GM10266 (cell line): ENCODE results near the gene PVALEF.

ENCODE experiments used
- DNase-seq: peaks from one replicate; pipeline ENCODE4 v3.0.0; 2012; ENCODE audit errors: extremely low spot score
- TF ChIP-seq, protein P1 (sequence below): IDR thresholded peaks from 2 replicates; pipeline ENCODE4 v1.5.1; 2012; ENCODE audit warnings: mild to moderate bottlenecking, low read depth; ENCODE audit not compliant: control insufficient read depth, insufficient read depth; ENCODE audit errors: missing control alignments

PVALEF gene

DNA sequence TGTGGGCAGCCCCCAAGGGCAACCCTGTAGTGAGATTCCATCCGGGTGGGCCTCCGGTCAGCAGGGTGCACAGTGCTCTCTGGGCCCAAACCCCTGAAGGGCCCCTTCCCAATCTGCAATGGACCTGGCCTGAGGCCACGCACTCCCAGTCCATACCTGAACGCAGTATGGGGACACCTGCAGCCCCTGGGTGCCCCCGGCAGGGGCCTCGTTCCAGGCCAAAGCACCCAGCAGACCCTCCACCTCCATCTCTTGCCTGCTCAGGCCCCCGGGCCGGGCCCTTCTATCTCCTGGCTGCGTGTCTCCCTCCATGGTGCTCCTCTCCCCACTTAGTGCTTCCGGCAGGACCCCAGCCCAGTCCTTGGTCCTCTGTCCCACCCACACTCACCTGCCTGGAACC is 18.0 kb downstream of the PVALEF start:
- TF ChIP-seq, protein P1, sequence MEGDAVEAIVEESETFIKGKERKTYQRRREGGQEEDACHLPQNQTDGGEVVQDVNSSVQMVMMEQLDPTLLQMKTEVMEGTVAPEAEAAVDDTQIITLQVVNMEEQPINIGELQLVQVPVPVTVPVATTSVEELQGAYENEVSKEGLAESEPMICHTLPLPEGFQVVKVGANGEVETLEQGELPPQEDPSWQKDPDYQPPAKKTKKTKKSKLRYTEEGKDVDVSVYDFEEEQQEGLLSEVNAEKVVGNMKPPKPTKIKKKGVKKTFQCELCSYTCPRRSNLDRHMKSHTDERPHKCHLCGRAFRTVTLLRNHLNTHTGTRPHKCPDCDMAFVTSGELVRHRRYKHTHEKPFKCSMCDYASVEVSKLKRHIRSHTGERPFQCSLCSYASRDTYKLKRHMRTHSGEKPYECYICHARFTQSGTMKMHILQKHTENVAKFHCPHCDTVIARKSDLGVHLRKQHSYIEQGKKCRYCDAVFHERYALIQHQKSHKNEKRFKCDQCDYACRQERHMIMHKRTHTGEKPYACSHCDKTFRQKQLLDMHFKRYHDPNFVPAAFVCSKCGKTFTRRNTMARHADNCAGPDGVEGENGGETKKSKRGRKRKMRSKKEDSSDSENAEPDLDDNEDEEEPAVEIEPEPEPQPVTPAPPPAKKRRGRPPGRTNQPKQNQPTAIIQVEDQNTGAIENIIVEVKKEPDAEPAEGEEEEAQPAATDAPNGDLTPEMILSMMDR: no peak
- no peak for DNase-seq

DNA sequence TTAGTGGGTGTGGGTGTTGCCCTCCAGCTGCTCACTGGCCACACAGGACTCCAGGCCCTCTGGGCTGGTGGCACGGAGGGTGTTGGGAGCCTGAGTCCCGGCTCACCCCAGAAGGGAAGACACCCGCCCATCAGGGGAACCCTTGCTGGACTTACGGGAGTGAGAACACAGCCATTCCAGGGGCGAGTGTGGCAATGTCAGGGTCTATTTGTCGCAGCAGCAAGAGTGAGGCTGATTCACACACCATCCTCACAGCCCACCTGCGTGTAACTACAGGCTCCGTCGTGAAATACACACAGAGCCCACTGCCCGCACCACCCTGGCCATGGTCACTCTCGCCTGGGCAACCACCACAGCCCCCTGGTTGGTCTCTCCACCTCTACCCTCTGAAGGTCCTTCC is 18.5 kb downstream of the PVALEF start:
- no peak for DNase-seq
- TF ChIP-seq, protein P1: no peak

DNA sequence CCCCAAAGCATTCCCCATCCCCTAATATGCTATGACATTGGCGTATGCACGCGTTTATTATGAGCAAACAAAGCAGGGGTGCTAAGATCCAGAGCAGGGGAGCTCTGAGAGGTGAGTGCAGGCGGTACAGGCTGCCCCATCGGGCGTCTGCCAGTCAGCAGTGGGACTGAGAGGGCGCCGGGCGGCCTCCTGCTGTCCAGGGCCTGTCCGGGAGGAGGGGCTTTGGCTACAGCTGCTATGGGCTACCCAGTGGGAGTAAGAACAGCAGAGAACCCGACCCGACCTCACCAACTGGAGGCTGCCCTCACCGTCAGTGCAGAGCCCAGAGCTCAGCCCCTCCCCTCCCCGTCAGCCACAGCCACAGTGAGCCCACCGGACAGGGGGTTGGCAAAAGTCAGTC is 19.2 kb downstream of the PVALEF start:
- DNase-seq: no peak
- TF ChIP-seq, protein P1: no peak

DNA sequence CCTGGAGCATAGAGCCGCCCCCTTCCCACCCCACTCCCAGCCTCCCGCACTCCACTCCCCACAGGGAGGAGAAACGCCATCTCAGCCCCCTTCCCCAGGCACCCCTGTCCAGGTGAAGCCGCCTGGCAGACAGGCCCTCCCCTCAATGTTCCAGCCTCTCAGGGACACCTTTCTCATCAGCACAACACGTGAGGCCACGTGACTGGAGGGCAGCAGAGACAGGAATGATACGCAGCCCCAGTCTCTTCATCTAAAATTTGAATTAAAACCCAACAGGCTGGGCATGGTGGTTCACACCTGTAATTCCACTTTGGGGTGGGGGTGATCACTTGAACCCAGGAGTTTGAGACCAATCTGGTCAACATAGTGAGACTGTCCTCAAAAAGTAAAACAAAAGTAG is 20.9 kb downstream of the PVALEF start:
- no peak for DNase-seq
- TF ChIP-seq, protein P1: no peak

DNA sequence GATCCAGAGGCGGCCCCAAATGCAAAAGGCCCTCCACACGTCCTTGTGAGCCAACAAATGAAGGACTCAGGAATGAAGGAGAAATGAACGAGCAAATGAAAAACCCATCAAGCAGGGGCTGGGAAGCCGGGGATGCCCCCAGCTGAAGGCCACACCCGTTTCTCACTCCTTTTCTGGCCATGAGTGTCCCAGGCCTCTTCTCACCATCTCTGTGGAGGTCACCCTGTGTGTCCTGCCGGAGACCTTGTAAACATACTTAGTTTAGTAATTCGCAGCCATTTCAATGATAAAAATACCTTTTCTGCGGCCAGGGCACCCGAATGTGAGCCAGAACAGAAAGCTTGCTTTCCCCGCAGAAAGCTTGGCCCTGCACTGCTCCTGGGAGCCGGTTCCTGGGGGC is 21.8 kb downstream of the PVALEF start:
- DNase-seq: no peak
- TF ChIP-seq, protein P1: no peak

DNA sequence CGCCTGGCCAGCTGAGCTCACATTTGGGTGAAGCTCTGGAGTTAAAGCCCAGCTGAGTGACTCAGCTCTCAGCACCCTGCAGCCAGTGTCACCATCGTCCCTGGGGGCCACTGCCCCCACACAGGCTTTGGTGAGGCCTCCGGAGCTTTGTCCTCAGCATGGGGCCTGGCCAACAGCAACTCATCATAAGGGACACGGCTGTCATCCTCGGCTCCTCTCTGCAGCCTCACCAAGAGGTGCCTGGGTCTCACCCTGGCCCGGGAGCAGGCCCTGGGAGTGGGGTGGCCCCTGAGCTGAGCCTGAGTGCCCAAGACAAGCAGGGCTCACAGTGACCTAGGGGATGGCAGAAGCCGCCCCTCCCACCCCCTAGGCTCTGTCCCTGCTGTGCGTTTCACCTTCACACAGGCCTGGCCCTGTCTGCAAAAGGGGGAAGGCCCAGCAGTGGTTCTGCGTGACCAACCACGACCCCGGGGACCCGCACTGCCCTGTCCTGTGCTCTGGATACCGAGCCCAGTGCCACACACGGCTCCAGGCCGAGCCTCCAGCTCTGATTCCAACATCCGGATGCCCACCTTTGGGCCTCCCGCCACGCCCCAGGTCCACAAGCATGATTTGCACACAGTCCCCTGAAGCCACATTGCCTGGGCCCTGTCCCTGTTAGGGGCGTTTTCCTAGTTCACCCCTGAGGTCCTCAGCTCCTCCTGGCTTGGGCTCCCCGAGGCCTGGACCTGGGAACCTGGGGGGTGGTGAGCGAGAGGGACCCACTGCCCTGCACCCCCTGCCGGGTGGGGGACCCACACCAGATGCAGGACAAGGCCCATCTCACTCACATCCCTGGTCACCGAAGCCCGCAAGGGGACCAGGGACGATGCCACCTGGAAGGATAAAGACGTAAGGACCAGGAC is 22.5 kb downstream of the PVALEF start:
- TF ChIP-seq, protein P1: no peak
- no peak for DNase-seq

DNA sequence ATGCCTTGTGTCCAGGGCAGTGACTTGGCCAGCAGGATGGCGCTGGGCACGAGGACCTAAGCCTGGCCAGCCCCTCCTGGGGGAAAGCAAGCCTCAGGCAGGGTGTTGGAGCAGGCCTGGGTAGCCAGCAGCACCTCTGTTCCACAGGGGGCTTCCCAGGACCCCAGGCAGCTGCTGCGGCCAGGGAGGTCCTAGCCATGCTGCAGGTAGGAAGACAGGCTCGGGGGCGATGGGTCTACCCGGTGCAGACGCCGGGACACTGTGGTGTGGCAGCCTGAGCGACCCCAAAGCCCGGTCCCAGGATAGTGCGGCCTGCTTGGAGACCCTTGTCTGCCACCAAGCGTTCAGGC is 23.2 kb downstream of the PVALEF start:
- no peak for DNase-seq
- TF ChIP-seq, protein P1: no peak
